Transverse colon (tissue), 4 donors: ENCODE data around the gene AOAH. TPM values are rescaled to one million over a fixed set of nuclear protein-coding genes. Genes with fewer than 3 reads are reported as not detected.
"Not testable (repeated sequence)": the region's sequence is repeated elsewhere in the genome, so short reads cannot be mapped to it uniquely, and the experiment has no call there.

ENCODE experiments used
- DNase-seq: peaks from one replicate; pipeline ENCODE4 v3.0.0-alpha.2; 2019
- H3K27ac ChIP-seq, 4 donors: fragments of 200-600 bp; sonication (generic); 2 replicates each; pipeline ENCODE4 v1.5.1; 2016 to 2018; ENCODE audit warnings: inconsistent platforms in 4 of 4
- H3K27me3 ChIP-seq: fragments of 200-600 bp; sonication (generic); 2 replicates; pipeline ENCODE4 v1.5.1; 2017; ENCODE audit warnings: inconsistent platforms
- H3K36me3 ChIP-seq, 4 donors: fragments of 200-600 bp; sonication (generic); 2 replicates each; pipeline ENCODE4 v1.5.1; 2017 to 2019; ENCODE audit warnings: inconsistent platforms in 4 of 4
- H3K4me1 ChIP-seq, 4 donors: fragments of 200-600 bp; sonication (generic); 2 replicates each; pipeline ENCODE4 v1.5.1; 2017 to 2020; ENCODE audit warnings: inconsistent platforms in 4 of 4
- H3K4me3 ChIP-seq, 4 donors: fragments of 200-600 bp; sonication (generic); 1 replicate in 1 of 4; 2 replicates in 3 of 4; pipeline versions ENCODE4 v1.5.1 to v1.6.1; 2017 to 2019; ENCODE audit warnings: inconsistent platforms in 4 of 4
- H3K9me3 ChIP-seq, 2 donors: fragments of 200-600 bp; sonication (generic); 2 replicates each; pipeline ENCODE4 v1.5.1; 2017 to 2019; ENCODE audit warnings: inconsistent platforms in 2 of 2
- CTCF ChIP-seq, 5 experiments: fragments of 200-600 bp in 3 of 5; fragments of 450-650 bp in 2 of 5; sonication (generic) in 3 of 5; IDR thresholded peaks; 1 replicate in 2 of 5; 2 replicates in 3 of 5; pipeline ENCODE4 v1.5.1; 2016 to 2017; ENCODE audit warnings: antibody characterized with exemption in 5 of 5, inconsistent platforms in 3 of 5, mild to moderate bottlenecking in 2 of 5, moderate library complexity in 1 of 5
- EP300 ChIP-seq: sonication (generic); formaldehyde crosslinking; IDR thresholded peaks from one replicate; pipeline ENCODE4 v1.6.1; 2017; ENCODE audit warnings: antibody characterized with exemption, low read depth
- POLR2A ChIP-seq: fragments of 450-650 bp; IDR thresholded peaks from one replicate; pipeline ENCODE4 v1.6.1; 2016; ENCODE audit warnings: antibody characterized with exemption, mild to moderate bottlenecking, moderate library complexity
- POLR2AphosphoS5 ChIP-seq, 3 donors: sonication (generic); formaldehyde crosslinking; IDR thresholded peaks; one replicate each; pipeline ENCODE4 v1.6.1; 2016; ENCODE audit warnings: antibody characterized with exemption in 3 of 3
- WGBS, 2 donors: methylation state at CpG; one replicate each; pipeline ENCODE4 v1.1.5; 2018; ENCODE audit warnings: low coverage in 1 of 2; 5-methylcytosine and 5-hydroxymethylcytosine counted together
- in situ Hi-C, 4 donors: fragments of 200-750 bp; cut with MboI; loops; one replicate each; pipeline versions ENCODE4 v1.15.0 to v1.15.1; 2017; ENCODE audit warnings: low sequenced_read_pairs in 3 of 4, low pct_ligation_motif_present in 1 of 4, low pct_unique_long_range_greater_than_20kb in 1 of 4
- intact Hi-C: fragments of 100-400 bp; cut with DNase I; formaldehyde crosslinking; loops from one replicate; pipeline ENCODE4 v1.15.1; 2023; ENCODE audit warnings: low total_unique reads
- total RNA-seq, 4 donors: library from RNA; depleted of rRNA; stranded (reverse); fragments of >200 nt; gene quantifications; one replicate each; pipeline ENCODE4 v1.1.0, GENCODE V29; 2016

AOAH gene
- total RNA-seq, 4 donors from 2014 or later = 82.8 to 139 (median 102) TPM

GRCh38 chr7:36724996-36725395 is 702 bp upstream of the AOAH start:
- peak overlapping the region in 3 of 4 donors; percentile 21 to 59 (median 57) for H3K27ac ChIP-seq
- H3K4me3 ChIP-seq = no peak overlapping the region
- in situ Hi-C loops = no loop called here
- H3K9me3 ChIP-seq = no peaks in the 10 kb centered on the region
- H3K36me3 ChIP-seq = no peaks in the 10 kb centered on the region
- intact Hi-C loops = no loop called here
- no peaks in the 10 kb centered on the region for H3K4me1 ChIP-seq
- no peak for TF ChIP-seq EP300
- no peak for TF ChIP-seq CTCF (IDR thresholded peaks at IDR 0.05)
- TF ChIP-seq POLR2A = no peak
- no peak for TF ChIP-seq POLR2AphosphoS5 (IDR thresholded peaks at IDR 0.05)
- 73 to 82% methylated on average over 2 of the region's 2 CpGs for WGBS, 2 donors
- no peaks in the 10 kb centered on the region for H3K27me3 ChIP-seq
- no peak for DNase-seq

- in situ Hi-C loops (no loop called here), intact Hi-C loops (no loop called here)
- WGBS, 2 donors = 84 to 97% methylated on average over 4 of the region's 4 CpGs
- DNase-seq = no peak
- H3K4me3 ChIP-seq = peak overlapping the region in 1 of 4 donors; percentile 26
- no peaks in the 10 kb centered on the region for H3K27me3 ChIP-seq
- H3K9me3 ChIP-seq = no peaks in the 10 kb centered on the region
- H3K36me3 ChIP-seq = no peaks in the 10 kb centered on the region
- H3K27ac ChIP-seq = peak overlapping the region in 3 of 4 donors; percentile 27 to 57 (median 55)
- no peaks in the 10 kb centered on the region for H3K4me1 ChIP-seq
- TF ChIP-seq CTCF (IDR thresholded peaks at IDR 0.05) (no peak), EP300 (no peak), POLR2AphosphoS5 (IDR thresholded peaks at IDR 0.05) (no peak), POLR2A (no peak)
Observed at GRCh38 chr7:36723291-36723690, 1.0 kb downstream of the AOAH start.

- no peak overlapping the region for H3K4me3 ChIP-seq
- H3K27me3 ChIP-seq = no peaks in the 10 kb centered on the region
- no peaks in the 10 kb centered on the region for H3K9me3 ChIP-seq
- no peak for DNase-seq
- no peak overlapping the region for H3K27ac ChIP-seq
- intact Hi-C loops = no loop called here
- H3K36me3 ChIP-seq = no peaks in the 10 kb centered on the region
- WGBS, 2 donors = 77 to 93% methylated on average over 3 of the region's 3 CpGs
- TF ChIP-seq POLR2AphosphoS5 (IDR thresholded peaks at IDR 0.05) (no peak), EP300 (no peak), POLR2A (no peak), CTCF (IDR thresholded peaks at IDR 0.05) (no peak)
- in situ Hi-C loops = no loop called here
- H3K4me1 ChIP-seq = no peaks in the 10 kb centered on the region
Observed at GRCh38 chr7:36719083-36719632, 5.1 kb downstream of the AOAH start.

- Histone ChIP-seq H3K9me3 (no peaks in the 10 kb centered on the region), H3K27me3 (no peaks in the 10 kb centered on the region), H3K27ac (peak overlapping the region in 3 of 4 donors; percentile 2 to 40 (median 16)), H3K36me3 (no peaks in the 10 kb centered on the region), H3K4me1 (no peaks in the 10 kb centered on the region), H3K4me3 (no peak overlapping the region)
- no peak for DNase-seq
- in situ Hi-C loops = no loop called here
- TF ChIP-seq POLR2AphosphoS5 (IDR thresholded peaks at IDR 0.05) (no peak), EP300 (no peak)
- 78 to 87% methylated on average over 3 of the region's 3 CpGs for WGBS, 2 donors
- intact Hi-C loops = no loop called here
Observed at GRCh38 chr7:36717586-36717985, 6.7 kb downstream of the AOAH start.

GRCh38 chr7:36716802-36717201 is 7.5 kb downstream of the AOAH start:
- H3K4me3 ChIP-seq, H3K27me3 ChIP-seq, in situ Hi-C loops, H3K4me1 ChIP-seq, DNase-seq, intact Hi-C loops, H3K36me3 ChIP-seq, H3K9me3 ChIP-seq: not testable (repeated sequence)
- WGBS, 2 donors = 67 to 79% methylated on average over 1 to 8 of the region's 8 CpGs
- peak overlapping the region in 2 of 4 donors; percentile 2 to 40 for H3K27ac ChIP-seq
